WERI-Rb-1 (cell line): ENCODE results near the gene MYB.

Experiments used
- DNase-seq: peaks from one replicate; pipeline ENCODE4 v3.0.0-alpha.2; 2020
- H3K27ac ChIP-seq: fragments of 250-450 bp; sonication (Bioruptor Pico); 2 replicates; pipeline ENCODE4 v1.5.1; 2020; ENCODE audit warnings: mild to moderate bottlenecking, moderate library complexity
- H3K27me3 ChIP-seq: fragments of 250-450 bp; sonication (Bioruptor Pico); 2 replicates; pipeline ENCODE4 v1.5.1; 2021; ENCODE audit warnings: mild to moderate bottlenecking, low read depth, moderate library complexity; ENCODE audit not compliant: insufficient read depth, severe bottlenecking
- H3K36me3 ChIP-seq: fragments of 250-450 bp; sonication (Bioruptor Pico); 2 replicates; pipeline ENCODE4 v1.5.1; 2020; ENCODE audit warnings: mild to moderate bottlenecking, moderate library complexity
- H3K4me3 ChIP-seq: 2 replicates; pipeline ENCODE4 v1.5.1; 2011; ENCODE audit warnings: low read depth, mild to moderate bottlenecking, control low read depth, low read length
- H3K9me3 ChIP-seq: fragments of 250-450 bp; sonication (Bioruptor Pico); 2 replicates; pipeline ENCODE4 v1.5.1; 2021; ENCODE audit warnings: mild to moderate bottlenecking, moderate library complexity; ENCODE audit not compliant: severe bottlenecking
- TF ChIP-seq, protein P1 (sequence below): IDR thresholded peaks from 2 replicates; pipeline ENCODE4 v1.5.1; 2011; ENCODE audit warnings: low read depth, mild to moderate bottlenecking, control low read depth, inconsistent platforms, low read length

The MYB gene

DNA sequence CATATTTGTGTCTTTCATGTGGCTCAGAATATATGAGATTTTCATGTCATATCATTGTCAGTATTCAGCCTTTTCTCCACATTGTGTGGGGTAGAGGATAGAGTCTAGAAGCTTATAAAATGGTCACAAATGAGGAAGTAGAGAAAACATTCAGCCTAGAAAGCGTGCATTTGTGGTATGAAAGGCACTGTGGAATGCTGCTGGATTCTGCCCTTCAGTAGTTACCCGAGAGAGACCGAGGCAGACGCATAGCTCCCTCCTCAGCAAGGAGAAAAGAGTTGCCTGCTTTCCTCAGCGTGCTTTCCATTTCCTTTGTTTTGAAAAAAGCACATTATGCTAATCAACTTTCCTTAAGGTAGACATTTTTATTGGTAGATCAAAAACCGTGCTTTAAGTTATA, 28.7 kb downstream of the MYB start:
- peaks cover 21% of the 10 kb centered on the region for H3K36me3 ChIP-seq
- no peak for DNase-seq
- TF ChIP-seq, protein P1, sequence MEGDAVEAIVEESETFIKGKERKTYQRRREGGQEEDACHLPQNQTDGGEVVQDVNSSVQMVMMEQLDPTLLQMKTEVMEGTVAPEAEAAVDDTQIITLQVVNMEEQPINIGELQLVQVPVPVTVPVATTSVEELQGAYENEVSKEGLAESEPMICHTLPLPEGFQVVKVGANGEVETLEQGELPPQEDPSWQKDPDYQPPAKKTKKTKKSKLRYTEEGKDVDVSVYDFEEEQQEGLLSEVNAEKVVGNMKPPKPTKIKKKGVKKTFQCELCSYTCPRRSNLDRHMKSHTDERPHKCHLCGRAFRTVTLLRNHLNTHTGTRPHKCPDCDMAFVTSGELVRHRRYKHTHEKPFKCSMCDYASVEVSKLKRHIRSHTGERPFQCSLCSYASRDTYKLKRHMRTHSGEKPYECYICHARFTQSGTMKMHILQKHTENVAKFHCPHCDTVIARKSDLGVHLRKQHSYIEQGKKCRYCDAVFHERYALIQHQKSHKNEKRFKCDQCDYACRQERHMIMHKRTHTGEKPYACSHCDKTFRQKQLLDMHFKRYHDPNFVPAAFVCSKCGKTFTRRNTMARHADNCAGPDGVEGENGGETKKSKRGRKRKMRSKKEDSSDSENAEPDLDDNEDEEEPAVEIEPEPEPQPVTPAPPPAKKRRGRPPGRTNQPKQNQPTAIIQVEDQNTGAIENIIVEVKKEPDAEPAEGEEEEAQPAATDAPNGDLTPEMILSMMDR, result no peak

DNA sequence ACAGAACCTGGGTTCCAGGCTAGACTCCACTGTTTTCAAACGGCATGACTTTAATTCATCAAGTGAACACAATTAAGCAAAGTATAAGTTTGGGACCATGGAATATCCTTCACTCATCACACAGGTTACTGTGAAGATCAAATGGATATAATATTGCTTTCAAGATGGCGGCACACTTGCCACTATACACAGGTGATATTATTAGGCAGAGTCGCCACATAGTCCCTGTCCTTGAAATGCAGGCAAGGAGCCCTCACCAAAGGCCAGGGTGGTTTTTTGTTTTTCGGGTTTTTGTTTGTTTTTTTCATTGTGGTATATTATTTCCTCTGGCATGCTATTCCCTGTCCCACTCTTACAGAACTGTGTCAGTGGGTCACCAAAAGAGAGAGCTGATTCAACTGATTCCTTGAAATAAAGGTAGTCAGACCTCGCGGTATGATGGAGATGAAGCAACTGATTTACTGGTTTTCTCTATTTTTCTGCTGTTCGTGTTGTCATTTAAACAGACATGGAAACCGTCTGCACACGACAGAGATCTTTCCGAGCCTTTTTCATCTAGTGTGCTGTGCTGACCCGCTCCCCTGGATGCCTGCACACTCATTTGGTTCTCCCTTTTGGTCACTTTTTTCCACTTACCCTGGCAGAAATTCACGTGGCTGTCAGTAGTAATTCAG, 29.7 kb downstream of the MYB start:
- H3K36me3 ChIP-seq, result peaks cover 17% of the 10 kb centered on the region
- H3K27me3 ChIP-seq, result no peaks in the 10 kb centered on the region
- TF ChIP-seq, protein P1, result no peak
- DNase-seq, result no peak
- no peak overlapping the region for H3K27ac ChIP-seq
- H3K9me3 ChIP-seq, result no peaks in the 10 kb centered on the region
- no peak overlapping the region for H3K4me3 ChIP-seq

More for the DNA sequence above, 28.7 kb downstream of the MYB start:
- Histone ChIP-seq H3K9me3 (no peaks in the 10 kb centered on the region), H3K27ac (no peak overlapping the region), H3K4me3 (no peak overlapping the region), H3K27me3 (no peaks in the 10 kb centered on the region)

DNA sequence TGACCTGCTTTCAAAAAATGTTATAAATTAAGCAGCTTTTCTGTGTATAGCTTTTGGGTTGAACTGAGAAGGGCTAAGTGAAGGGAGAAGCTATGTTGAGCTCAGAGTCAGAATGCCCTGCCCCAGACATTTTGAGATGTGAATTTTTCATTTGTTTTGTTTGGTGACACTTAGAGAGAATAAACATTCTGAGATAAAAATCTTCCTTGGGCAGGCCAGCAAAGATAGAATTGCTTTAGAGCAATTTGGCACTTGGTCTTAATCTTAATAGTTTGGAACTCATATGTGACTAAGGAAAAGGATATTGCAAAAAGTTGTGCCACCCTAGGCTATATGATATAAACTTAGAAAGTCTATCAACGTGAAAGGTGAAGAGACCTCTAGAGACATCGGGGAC, 30.2 kb downstream of the MYB start:
- peaks cover 16% of the 10 kb centered on the region for H3K36me3 ChIP-seq
- H3K27me3 ChIP-seq, result no peaks in the 10 kb centered on the region
- no peak overlapping the region for H3K27ac ChIP-seq

DNA sequence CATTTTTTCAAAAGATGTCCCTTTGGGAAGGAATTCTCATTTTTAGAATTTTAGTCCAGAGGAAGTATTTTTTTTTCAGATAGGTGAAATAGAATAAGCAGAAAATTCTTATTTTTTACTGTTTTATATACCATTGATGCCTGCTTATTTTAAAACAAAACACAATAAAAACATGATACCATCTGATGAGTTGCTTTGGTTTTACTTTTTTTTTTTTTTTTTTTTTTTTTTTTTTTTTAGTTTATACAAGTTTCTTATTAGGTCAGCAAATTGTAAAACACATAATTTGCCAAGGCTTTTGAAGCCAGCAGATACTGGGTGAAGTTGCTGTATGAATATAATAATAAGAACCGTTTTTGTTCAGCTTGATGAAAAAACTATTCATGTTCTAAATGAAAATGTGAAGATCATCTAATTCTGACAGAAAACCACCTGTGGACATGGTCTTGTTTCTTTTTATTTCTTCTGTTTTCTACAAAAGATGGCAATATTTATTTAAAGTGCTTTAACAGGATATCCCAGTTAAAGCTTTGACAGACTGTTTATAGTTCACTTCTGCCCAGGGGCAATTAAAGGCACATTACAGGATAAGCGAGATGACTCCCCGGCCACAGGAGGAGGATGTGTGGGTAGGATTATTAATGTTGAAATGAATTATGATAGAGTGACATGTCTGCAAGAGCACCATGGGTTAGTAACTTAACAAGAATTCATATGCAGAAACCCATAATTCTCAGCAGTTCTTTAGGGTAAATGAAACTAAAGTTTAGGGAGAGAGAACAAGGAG, 31.1 kb downstream of the MYB start:
- TF ChIP-seq, protein P1, result no peak
- Histone ChIP-seq H3K36me3 (peaks cover 15% of the 10 kb centered on the region), H3K27ac (no peak overlapping the region), H3K4me3 (no peak overlapping the region), H3K27me3 (no peaks in the 10 kb centered on the region), H3K9me3 (no peaks in the 10 kb centered on the region)
- DNase-seq, result no peak

More for the DNA sequence above, 30.2 kb downstream of the MYB start:
- no peak overlapping the region for H3K4me3 ChIP-seq
- no peaks in the 10 kb centered on the region for H3K9me3 ChIP-seq
- TF ChIP-seq, protein P1, result no peak
- no peak for DNase-seq

DNA sequence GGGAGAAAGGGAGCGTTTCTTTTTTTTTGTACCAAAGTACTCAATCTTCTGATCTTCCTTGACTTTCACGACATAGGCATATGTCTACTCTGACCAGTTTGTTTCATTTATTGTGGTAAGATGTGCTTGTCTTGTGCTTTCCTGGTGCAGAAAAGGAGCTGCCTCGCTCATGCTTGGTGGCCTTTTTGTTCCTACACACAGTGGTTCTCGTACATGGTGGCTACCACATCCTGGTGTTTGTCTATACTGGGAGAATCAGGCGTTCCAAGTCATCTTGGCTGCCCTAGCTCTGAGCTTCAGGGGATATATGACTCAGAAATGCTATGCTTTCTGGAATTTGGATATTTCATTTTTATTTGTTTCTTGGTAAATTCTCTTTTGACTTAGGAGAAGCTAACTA, 31.8 kb downstream of the MYB start:
- TF ChIP-seq, protein P1, result no peak
- no peaks in the 10 kb centered on the region for H3K9me3 ChIP-seq
- H3K27ac ChIP-seq, result no peak overlapping the region
- no peaks in the 10 kb centered on the region for H3K27me3 ChIP-seq
- no peak for DNase-seq
- H3K36me3 ChIP-seq, result peaks cover 15% of the 10 kb centered on the region
- no peak overlapping the region for H3K4me3 ChIP-seq
